ENCODE results near the gene RPS10.

RPS10 gene

DNA sequence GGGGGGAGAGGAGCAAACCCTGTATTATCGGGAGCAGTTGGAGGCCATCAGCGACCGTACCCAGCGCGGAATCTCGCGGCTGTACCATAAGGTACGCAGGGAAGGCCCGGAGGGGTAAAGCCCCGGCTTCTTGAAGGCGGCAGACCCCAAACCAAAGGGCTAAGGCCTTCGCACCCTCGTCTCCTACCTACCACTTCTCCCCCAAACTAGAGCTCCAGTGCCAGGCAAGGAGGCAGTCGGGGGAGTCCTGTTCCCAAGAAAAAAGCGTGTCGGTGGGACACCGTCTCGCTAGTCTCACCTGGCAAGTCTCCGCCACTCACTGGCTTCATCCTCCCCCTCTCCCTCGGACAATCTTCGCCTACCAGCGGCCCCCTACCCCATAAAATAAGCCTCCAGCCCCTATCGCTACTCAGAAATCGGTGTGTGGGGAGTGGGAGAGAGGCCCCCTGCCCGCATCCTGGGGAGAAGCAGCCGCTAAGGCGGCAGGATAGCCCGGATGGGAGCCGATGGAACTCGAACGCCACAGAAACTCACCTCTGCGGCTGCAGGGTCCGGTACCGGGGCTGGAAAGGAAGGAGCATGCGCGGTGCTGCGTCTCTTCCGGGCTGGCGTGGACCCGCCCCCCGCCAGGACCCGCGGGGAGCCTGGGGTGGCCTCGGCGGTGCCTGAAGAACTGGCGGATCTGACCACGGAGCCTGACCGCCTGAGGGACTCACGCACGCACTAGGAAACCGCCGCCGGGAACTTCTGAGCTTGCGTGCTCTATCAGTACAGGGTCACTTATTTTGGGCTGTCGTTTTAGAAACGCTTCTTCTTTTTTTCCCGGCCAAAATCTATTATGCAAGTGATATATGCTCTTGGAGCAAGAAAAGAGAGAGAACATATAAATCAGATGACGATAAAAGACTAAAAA is at the start of gene RPS10:
TSS of gene RPS10 (minus strand) at position 572 of the 913 bp plus-strand sequence. CDS start 848 bp downstream, outside the sequence.
- peak within 1 kb of the TSS; percentile 83 for H3K4me3 ChIP-seq (ENCODE audit: low read depth, low read length)
- H3K9me3 ChIP-seq (ENCODE audit: severe bottlenecking) = peaks cover 5% of the 10 kb centered on the region
- peak within 1 kb of the TSS; percentile 87 for H3K27ac ChIP-seq
- peak; percentile 98 for DNase-seq
- H3K36me3 ChIP-seq = peaks cover 49% of the 10 kb centered on the region
- TF ChIP-seq, protein P1, sequence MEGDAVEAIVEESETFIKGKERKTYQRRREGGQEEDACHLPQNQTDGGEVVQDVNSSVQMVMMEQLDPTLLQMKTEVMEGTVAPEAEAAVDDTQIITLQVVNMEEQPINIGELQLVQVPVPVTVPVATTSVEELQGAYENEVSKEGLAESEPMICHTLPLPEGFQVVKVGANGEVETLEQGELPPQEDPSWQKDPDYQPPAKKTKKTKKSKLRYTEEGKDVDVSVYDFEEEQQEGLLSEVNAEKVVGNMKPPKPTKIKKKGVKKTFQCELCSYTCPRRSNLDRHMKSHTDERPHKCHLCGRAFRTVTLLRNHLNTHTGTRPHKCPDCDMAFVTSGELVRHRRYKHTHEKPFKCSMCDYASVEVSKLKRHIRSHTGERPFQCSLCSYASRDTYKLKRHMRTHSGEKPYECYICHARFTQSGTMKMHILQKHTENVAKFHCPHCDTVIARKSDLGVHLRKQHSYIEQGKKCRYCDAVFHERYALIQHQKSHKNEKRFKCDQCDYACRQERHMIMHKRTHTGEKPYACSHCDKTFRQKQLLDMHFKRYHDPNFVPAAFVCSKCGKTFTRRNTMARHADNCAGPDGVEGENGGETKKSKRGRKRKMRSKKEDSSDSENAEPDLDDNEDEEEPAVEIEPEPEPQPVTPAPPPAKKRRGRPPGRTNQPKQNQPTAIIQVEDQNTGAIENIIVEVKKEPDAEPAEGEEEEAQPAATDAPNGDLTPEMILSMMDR (IDR thresholded peaks at IDR 0.05; ENCODE audit: low read depth, low read length) = no peak
- H3K27me3 ChIP-seq (ENCODE audit: insufficient read depth, low read depth, severe bottlenecking) = no peaks in the 10 kb centered on the region

DNA sequence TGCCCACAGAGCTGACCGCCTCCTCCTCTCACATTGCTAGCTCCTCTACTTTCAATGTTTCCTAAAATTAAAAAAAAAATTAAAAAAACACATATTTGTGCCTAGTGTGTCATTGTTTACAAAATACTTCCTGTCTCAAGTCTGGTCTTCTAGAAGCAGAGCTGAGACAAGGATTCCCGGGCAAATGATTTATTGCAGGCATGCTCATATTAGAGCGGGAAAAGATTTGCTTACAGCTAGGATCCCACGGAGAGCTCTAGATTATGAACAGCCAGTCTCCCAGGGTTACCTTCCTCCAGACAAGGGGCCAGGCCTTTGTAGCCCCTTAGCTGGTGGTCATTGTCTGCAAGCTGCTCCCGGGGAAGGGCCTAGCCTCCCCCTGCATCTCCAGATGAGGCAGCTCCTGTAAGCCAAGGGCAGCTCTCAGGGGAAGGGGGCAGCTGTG is 49.4 kb upstream of the RPS10 start:
- TF ChIP-seq, protein P1 (IDR thresholded peaks at IDR 0.05; ENCODE audit: low read depth, low read length) = peak; percentile 28; the same call in 1 of the 2 replicates
- 0 out of 2 replicates have a peak, but pooled peaks cover 3% of the 10 kb centered on the region for H3K36me3 ChIP-seq
- H3K9me3 ChIP-seq (ENCODE audit: severe bottlenecking) = no peaks in the 10 kb centered on the region
- peak; percentile 68 for DNase-seq
- no peak overlapping the region for H3K4me3 ChIP-seq (ENCODE audit: low read depth, low read length)
- peak overlapping the region; percentile 79 for H3K27ac ChIP-seq
- H3K27me3 ChIP-seq (ENCODE audit: insufficient read depth, low read depth, severe bottlenecking) = no peaks in the 10 kb centered on the region

DNA sequence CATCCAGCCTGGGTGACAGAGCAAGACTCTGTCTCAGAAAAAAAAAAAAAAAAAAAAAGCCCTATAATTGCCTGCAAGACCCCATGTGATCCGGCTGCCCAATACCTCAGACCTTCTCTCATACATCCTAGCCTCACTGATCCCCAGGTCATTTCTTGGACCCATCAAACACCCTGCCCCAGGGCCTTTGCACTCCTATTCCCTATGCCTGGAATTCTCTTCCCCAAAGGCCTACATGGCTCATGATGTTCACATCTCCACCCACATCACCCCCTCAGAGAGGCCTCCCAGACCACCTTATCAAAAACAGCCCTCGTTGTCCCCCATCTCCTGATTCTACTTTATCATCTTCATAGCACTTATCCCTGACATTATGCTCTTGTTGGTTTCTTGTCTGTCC is 48.9 kb upstream of the RPS10 start:
- H3K27me3 ChIP-seq (ENCODE audit: insufficient read depth, low read depth, severe bottlenecking) = no peaks in the 10 kb centered on the region
- no peak overlapping the region for H3K4me3 ChIP-seq (ENCODE audit: low read depth, low read length)
- no peak for DNase-seq
- peak overlapping the region; percentile 79 for H3K27ac ChIP-seq
- 0 out of 2 replicates have a peak, but pooled peaks cover 3% of the 10 kb centered on the region for H3K36me3 ChIP-seq
- no peaks in the 10 kb centered on the region for H3K9me3 ChIP-seq (ENCODE audit: severe bottlenecking)
- TF ChIP-seq, protein P1 (IDR thresholded peaks at IDR 0.05; ENCODE audit: low read depth, low read length) = no peak

DNA sequence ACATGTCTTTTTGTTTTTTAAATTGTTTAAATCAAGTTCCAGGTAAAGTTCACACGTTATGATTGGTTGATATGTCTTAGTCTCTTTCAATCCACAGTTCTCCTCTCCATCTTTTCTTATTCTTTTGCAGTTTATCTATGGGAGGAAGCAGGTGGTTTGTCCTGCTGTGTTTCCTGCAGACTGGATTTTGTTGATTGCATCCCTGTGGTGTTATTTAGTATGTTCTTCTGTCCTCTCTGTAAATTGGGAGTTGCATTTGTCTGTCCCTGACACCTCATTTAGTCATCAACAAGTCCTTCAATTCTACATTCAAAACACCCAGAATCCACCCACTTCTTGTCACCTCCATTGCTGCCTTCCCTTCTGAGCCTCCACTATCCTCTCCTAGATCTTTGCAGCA is 48.1 kb upstream of the RPS10 start:
- Histone ChIP-seq H3K27ac (peak overlapping the region; percentile 8; the same call in 1 of the 2 replicates), H3K27me3 (ENCODE audit: insufficient read depth, low read depth, severe bottlenecking) (no peaks in the 10 kb centered on the region), H3K9me3 (ENCODE audit: severe bottlenecking) (no peaks in the 10 kb centered on the region), H3K4me3 (ENCODE audit: low read depth, low read length) (no peak overlapping the region), H3K36me3 (0 out of 2 replicates have a peak, but pooled peaks cover 3% of the 10 kb centered on the region)
- TF ChIP-seq, protein P1 (IDR thresholded peaks at IDR 0.05; ENCODE audit: low read depth, low read length) = no peak
- no peak for DNase-seq

DNA sequence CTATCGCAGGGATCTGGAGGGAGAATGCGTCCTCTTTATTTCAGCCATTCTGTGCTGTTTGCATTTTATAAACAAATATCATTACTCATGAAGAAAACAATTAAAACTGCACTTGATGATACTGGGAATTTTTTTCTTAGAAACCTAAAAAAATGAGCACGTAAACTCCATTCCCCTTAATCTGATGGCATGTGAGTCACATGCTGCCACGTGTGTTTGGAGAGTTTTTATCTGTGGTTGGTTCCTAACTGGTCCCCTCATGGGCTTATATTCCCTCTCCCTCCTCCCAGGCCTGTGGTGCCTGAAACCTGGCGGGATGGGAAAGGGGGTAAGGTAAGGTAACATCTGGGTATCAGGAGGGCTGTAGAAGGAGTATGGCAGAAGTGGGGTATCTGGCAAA is 46.6 kb upstream of the RPS10 start:
- TF ChIP-seq, protein P1 (IDR thresholded peaks at IDR 0.05; ENCODE audit: low read depth, low read length) = no peak
- no peak for DNase-seq
- H3K27ac ChIP-seq = no peak overlapping the region
- H3K36me3 ChIP-seq = no peaks in the 10 kb centered on the region
- H3K27me3 ChIP-seq (ENCODE audit: insufficient read depth, low read depth, severe bottlenecking) = no peaks in the 10 kb centered on the region
- no peaks in the 10 kb centered on the region for H3K9me3 ChIP-seq (ENCODE audit: severe bottlenecking)
- no peak overlapping the region for H3K4me3 ChIP-seq (ENCODE audit: low read depth, low read length)

Measured in WERI-Rb-1 (cell line).